CD4-positive, alpha-beta T cell (primary cell): Measurements from ENCODE around the gene PRR5L. TPM values are rescaled to one million over a fixed set of nuclear protein-coding genes. Genes with fewer than 3 reads are reported as not detected.

Experiments
- ATAC-seq: fragments of 200-7000 bp; cut with Tn5 transposase; one replicate; pipeline ENCODE4 v1.10.0; 2022; ENCODE audit warnings: mild to moderate bottlenecking; ENCODE audit not compliant: poor library complexity
- CTCF ChIA-PET: fragments of 350-600 bp; sonication (Branson Sonifier 250); formaldehyde crosslinking; loops from one replicate; lab custom pipeline; 2021; ENCODE audit warnings: antibody characterized with exemption, inconsistent platforms; lab: Charles Lee
- POLR2A ChIA-PET: fragments of 350-600 bp; sonication (Branson Sonifier 250); formaldehyde crosslinking; loops from one replicate; lab custom pipeline; 2021; ENCODE audit warnings: antibody characterized with exemption, inconsistent platforms; lab: Charles Lee
- DNase-seq, 14 experiments: peaks; one replicate each; pipeline ENCODE4 v3.0.0-alpha.2; 2013 to 2020; ENCODE audit warnings: mixed read lengths in 2 of 14
- H3K27ac ChIP-seq, 2 donors: one replicate each; pipeline versions ENCODE4 v1.5.1 to v1.7.0; 2013; ENCODE audit warnings: low read length in 2 of 2, low read depth in 1 of 2, mild to moderate bottlenecking in 1 of 2
- H3K27me3 ChIP-seq, 2 experiments: 1 replicate in 1 of 2; 2 replicates in 1 of 2; pipeline versions ENCODE4 v1.6.1 to v1.7.0; 2013; ENCODE audit warnings: low read length in 2 of 2, control low read depth in 1 of 2, mild to moderate bottlenecking in 1 of 2, moderate library complexity in 1 of 2; ENCODE audit not compliant: insufficient read depth in 2 of 2, control insufficient read depth in 1 of 2
- H3K36me3 ChIP-seq: one replicate; pipeline ENCODE4 v1.6.1; 2013; ENCODE audit warnings: low read length, control low read depth; ENCODE audit not compliant: insufficient read depth
- H3K4me1 ChIP-seq: one replicate; pipeline ENCODE4 v1.6.1; 2013; ENCODE audit warnings: low read length, control low read depth; ENCODE audit not compliant: insufficient read depth
- H3K4me3 ChIP-seq: one replicate; pipeline ENCODE4 v1.5.1; 2013; ENCODE audit warnings: mild to moderate bottlenecking, low read length, moderate library complexity
- H3K9me3 ChIP-seq, 2 experiments: 1 replicate in 1 of 2; 2 replicates in 1 of 2; pipeline versions ENCODE4 v1.6.1 to v1.7.0; 2013; ENCODE audit warnings: low read length in 2 of 2, mild to moderate bottlenecking in 2 of 2, control low read depth in 1 of 2, moderate library complexity in 1 of 2; ENCODE audit not compliant: control insufficient read depth in 1 of 2, insufficient read depth in 1 of 2
- H3K27ac Mint-ChIP-seq: one replicate; pipeline ENCODE4 v1.8.0; 2020; ENCODE audit warnings: mixed read lengths
- H3K27me3 Mint-ChIP-seq: one replicate; pipeline ENCODE4 v1.8.0; 2021; ENCODE audit warnings: mixed read lengths
- H3K36me3 Mint-ChIP-seq: one replicate; pipeline ENCODE4 v1.8.0; 2021; ENCODE audit warnings: low read depth, mixed read lengths
- H3K4me1 Mint-ChIP-seq: one replicate; pipeline ENCODE4 v1.8.0; 2021; ENCODE audit warnings: low read depth, mixed read lengths
- H3K4me3 Mint-ChIP-seq: one replicate; pipeline ENCODE4 v1.8.0; 2020; ENCODE audit warnings: mild to moderate bottlenecking, mixed read lengths
- H3K9me3 Mint-ChIP-seq: one replicate; pipeline ENCODE4 v1.8.0; 2020; ENCODE audit warnings: mixed read lengths
- CTCF ChIP-seq: fragments of 200-600 bp; IDR thresholded peaks from one replicate; pipeline ENCODE4 v1.8.0; 2022; ENCODE audit warnings: antibody characterized with exemption, mild to moderate bottlenecking
- intact Hi-C, 2 experiments: fragments of 100-400 bp; cut with DNase I in 1 of 2; cut with micrococcal nuclease in 1 of 2; formaldehyde crosslinking; loops; one replicate each; pipeline versions ENCODE4 v1.15.1 to v1.9.0; 2023 to 2025; cut with DNase I, micrococcal nuclease
- total RNA-seq, 174 experiments: library from RNA in 2 of 174; stranded (reverse) in 2 of 174; gene quantifications; one replicate each; pipeline ENCODE4 v1.2.3 and lab custom pipeline; 2021 to 2026

Gene PRR5L
- total RNA-seq, 2 experiments from 2014 or later, result 5.4 to 7.6 TPM

DNA sequence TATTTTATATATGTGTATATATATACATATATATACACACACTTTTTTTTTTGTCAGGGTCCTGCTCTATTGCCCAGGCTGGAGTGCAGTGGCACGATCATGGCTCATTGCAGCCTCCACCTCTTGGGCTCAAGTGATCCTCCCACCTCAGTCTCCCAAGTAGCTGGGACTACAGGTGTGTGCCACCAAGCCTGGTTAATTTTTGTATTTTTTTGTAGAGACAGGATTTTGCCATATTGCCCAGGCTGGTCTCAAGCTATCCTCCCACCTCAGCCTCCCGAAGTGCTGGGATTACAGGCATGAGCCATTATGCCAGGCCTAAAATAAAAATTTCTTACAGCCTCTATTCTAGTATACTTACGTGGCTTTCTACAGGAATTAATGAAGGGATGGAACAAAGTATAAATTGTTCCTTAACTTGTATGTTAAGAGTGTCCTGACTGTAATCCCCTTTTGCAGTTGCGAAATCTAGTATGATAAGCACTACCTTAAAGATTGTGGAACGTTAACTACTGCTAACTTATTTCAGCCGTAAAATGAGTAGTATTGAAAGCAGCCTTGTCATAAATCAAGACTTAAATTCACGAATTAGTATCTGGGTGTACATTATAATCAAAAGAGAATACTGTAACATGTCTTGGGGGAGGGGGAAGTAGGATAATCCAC lies 211.9 kb downstream of the PRR5L start:
- Mint-ChIP-seq H3K27ac (peak overlapping the region; percentile 84), H3K4me1 (peaks cover 57% of the 10 kb centered on the region)

GRCh38 chr11:36508743-36509142 lies 212.7 kb downstream of the PRR5L start:
- no peaks in the 10 kb centered on the region for H3K27me3 ChIP-seq
- ChIA-PET POLR2A (interaction anchor here (0.9 to 2.6 kb wide), 4 partner anchors 10 to 847 kb away, joined by 3 to 12 read pairs (median 4); partner anchors contain the start of genes COMMD9 and TRIM44), CTCF (interaction anchor here (0.7 to 3.3 kb wide), 2 partner anchors 15 to 210 kb away, joined by 3 to 29 read pairs; no protein-coding TSS in a partner anchor)
- H3K36me3 Mint-ChIP-seq, result peaks cover 37% of the 10 kb centered on the region
- peak overlapping the region; percentile 99 for H3K4me3 Mint-ChIP-seq
- TF ChIP-seq CTCF, result no peak
- H3K27me3 Mint-ChIP-seq, result no peaks in the 10 kb centered on the region
- H3K27ac Mint-ChIP-seq, result peak overlapping the region; percentile 84
- H3K4me1 Mint-ChIP-seq, result peaks cover 55% of the 10 kb centered on the region
- no peaks in the 10 kb centered on the region for H3K36me3 ChIP-seq
- no peak overlapping the region for H3K27ac ChIP-seq
- H3K4me1 ChIP-seq, result peaks cover 21% of the 10 kb centered on the region
- no peak for ATAC-seq
- no peaks in the 10 kb centered on the region for H3K9me3 Mint-ChIP-seq
- DNase-seq, result no peak
- no peaks in the 10 kb centered on the region for H3K9me3 ChIP-seq
- intact Hi-C loops, result no loop called here
- peak overlapping the region; percentile 92 for H3K4me3 ChIP-seq

More for the DNA sequence above, 211.9 kb downstream of the PRR5L start:
- ChIA-PET POLR2A (interaction anchor here (1.6 to 2.3 kb wide), 2 partner anchors 9 to 15 kb away, joined by 3 to 12 read pairs; no protein-coding TSS in a partner anchor), CTCF (interaction anchor here (3.3 kb wide), 1 partner anchor 15 kb away, joined by 29 read pairs; no protein-coding TSS in a partner anchor)
- no peaks in the 10 kb centered on the region for H3K27me3 ChIP-seq
- TF ChIP-seq CTCF, result no peak
- no peaks in the 10 kb centered on the region for H3K9me3 Mint-ChIP-seq
- intact Hi-C loops, result no loop called here
- peaks cover 21% of the 10 kb centered on the region for H3K4me1 ChIP-seq
- H3K36me3 ChIP-seq, result no peaks in the 10 kb centered on the region
- no peak overlapping the region for H3K4me3 ChIP-seq
- ATAC-seq (no peak), DNase-seq (no peak)
- H3K27ac ChIP-seq, result no peak overlapping the region
- peaks cover 43% of the 10 kb centered on the region for H3K36me3 Mint-ChIP-seq
- H3K4me3 Mint-ChIP-seq, result peak overlapping the region; percentile 99
- no peaks in the 10 kb centered on the region for H3K9me3 ChIP-seq
- H3K27me3 Mint-ChIP-seq, result no peaks in the 10 kb centered on the region

DNA sequence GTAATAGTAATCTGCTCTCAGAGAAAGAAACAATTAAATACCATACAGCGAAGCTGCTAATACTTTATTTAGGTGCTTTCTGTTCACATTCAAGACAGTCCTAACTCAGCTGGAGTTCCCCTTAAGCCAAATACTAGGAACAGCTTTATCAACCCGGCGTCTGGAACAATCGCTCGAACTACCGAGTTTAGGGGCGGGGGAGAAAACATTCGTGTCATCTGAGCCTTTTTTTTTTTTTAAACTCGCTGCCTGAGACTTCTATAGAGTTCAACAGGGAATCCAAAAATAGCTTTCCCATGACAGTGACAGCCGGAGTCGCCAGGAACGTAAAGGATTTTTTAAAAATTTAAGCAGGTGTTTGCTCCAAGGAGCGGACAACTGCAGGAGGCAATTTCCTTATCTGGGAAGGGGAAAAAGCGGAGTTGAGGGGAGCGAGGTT lies 213.1 kb downstream of the PRR5L start:
- POLR2A ChIA-PET, result interaction anchor here (0.9 to 2.6 kb wide), 4 partner anchors 11 to 847 kb away, joined by 3 to 12 read pairs (median 4); partner anchors contain the start of genes COMMD9 and TRIM44
- H3K4me3 Mint-ChIP-seq, result peak overlapping the region; percentile 99
- Histone ChIP-seq H3K4me1 (peaks cover 21% of the 10 kb centered on the region), H3K36me3 (no peaks in the 10 kb centered on the region), H3K9me3 (no peaks in the 10 kb centered on the region), H3K27me3 (peaks cover 0 to 3% of the 10 kb centered on the region in 2 experiments), H3K4me3 (peak overlapping the region; percentile 92), H3K27ac (peak overlapping the region; percentile 75 to 79)
- TF ChIP-seq CTCF, result no peak
- H3K27ac Mint-ChIP-seq, result peak overlapping the region; percentile 84
- intact Hi-C loops, result no loop called here
- peaks cover 32% of the 10 kb centered on the region for H3K36me3 Mint-ChIP-seq
- no peaks in the 10 kb centered on the region for H3K9me3 Mint-ChIP-seq
- CTCF ChIA-PET, result interaction anchor here (0.7 to 3.3 kb wide), 3 partner anchors 16 to 847 kb away, joined by 3 to 29 read pairs (median 3); no protein-coding TSS in a partner anchor
- peaks cover 50% of the 10 kb centered on the region for H3K4me1 Mint-ChIP-seq
- peak; percentile 30 for ATAC-seq
- H3K27me3 Mint-ChIP-seq, result peaks cover 3% of the 10 kb centered on the region
- peak in 7 of 14 experiments; percentile 3 to 73 (median 14) for DNase-seq
